ENCODE data around the gene NDE1. TPM values are rescaled to one million over a fixed set of nuclear protein-coding genes. Genes with fewer than 3 reads are reported as not detected.

NDE1 gene
- 100 to 1,000 TPM in 1 of 5 donors, 10 to 100 TPM in 4; 26.2 to 286 (median 28.6) TPM for total RNA-seq
- 10 to 100 TPM in 1 of 3 donors, 1 to 10 TPM in 2; 6.7 to 13.9 (median 8.1) TPM for polyA plus RNA-seq
- long read RNA-seq, donor 1, partial matches to known transcripts: 2,834 of 2,951 reads
- long read RNA-seq, donor 1, other reads (novel, unspliced or antisense): 116 of 2,951 reads
- long read RNA-seq, donor 2, partial matches to known transcripts: 2,068 of 2,157 reads
- long read RNA-seq, donor 2, other reads (novel, unspliced or antisense): 89 of 2,157 reads
- long read RNA-seq, donor 3, partial matches to known transcripts: 484 of 485 reads
- long read RNA-seq, donor 3, other reads (novel, unspliced or antisense): 0 of 485 reads
- long read RNA-seq, donor 4, partial matches to known transcripts: 164 of 208 reads
- long read RNA-seq, donor 4, other reads (novel, unspliced or antisense): 44 of 208 reads
- long read RNA-seq, donor 5, partial matches to known transcripts: 673 of 748 reads
- long read RNA-seq, donor 5, other reads (novel, unspliced or antisense): 72 of 748 reads
- long read RNA-seq, donor 6, partial matches to known transcripts: 2,846 of 2,914 reads
- long read RNA-seq, donor 6, other reads (novel, unspliced or antisense): 68 of 2,914 reads
- long read RNA-seq, donor 7, partial matches to known transcripts: 3,603 of 3,640 reads
- long read RNA-seq, donor 7, other reads (novel, unspliced or antisense): 33 of 3,640 reads
- long read RNA-seq, donor 8, partial matches to known transcripts: 604 of 663 reads
- long read RNA-seq, donor 8, other reads (novel, unspliced or antisense): 58 of 663 reads
- long read RNA-seq, donor 9, partial matches to known transcripts: 1,671 of 1,706 reads
- long read RNA-seq, donor 9, other reads (novel, unspliced or antisense): 35 of 1,706 reads
- long read RNA-seq, donor 10, partial matches to known transcripts: 332 of 348 reads
- long read RNA-seq, donor 10, other reads (novel, unspliced or antisense): 16 of 348 reads

DNA sequence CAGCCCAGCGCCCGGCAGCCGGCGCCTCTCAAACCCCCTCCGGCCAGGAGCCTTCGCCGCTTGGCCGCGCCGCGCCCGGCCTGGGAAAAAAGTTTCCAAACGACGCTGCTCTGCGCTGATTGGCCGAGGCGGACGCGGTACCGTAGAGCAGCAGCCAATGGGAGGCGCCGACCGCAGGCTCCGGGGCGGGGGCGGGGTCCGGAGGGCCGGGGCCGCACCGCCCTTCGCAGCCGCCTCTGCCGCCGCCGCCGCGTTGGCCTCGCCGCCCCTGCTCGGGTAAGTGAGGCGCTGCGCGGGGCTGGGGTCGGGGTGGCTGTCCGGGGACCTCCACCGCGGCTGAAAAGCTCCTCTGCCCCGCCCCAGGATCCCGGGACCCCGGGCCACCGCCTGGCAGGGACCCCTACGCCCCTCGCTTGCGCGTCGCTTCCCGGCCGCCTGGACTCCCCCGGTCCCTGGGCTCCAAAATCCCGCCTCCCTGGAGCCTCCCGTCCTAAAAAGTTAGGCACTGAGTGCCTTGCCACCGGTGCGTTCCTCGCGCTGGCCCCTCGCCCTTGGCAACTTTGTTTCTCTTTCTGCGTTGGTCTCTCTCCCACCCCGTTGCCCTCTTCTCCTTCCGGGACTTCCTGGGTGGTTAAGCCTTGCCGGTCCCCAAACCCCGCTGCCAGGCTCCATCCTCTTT, at the start of gene NDE1:
Gene NDE1, plus strand, starts transcription at position 227 of the 679 bp plus-strand sequence. CDS start 14,534 bp downstream, outside the sequence.
- H3K9me3 ChIP-seq: no peaks in the 10 kb centered on the region
- H3K4me1 ChIP-seq: peaks cover 9 to 51% (median 40%) of the 10 kb centered on the region in 4 donors
- DNase-seq: peak; percentile 94 to 97
- WGBS, 5 donors: 0 to 1% (median 0%) methylated on average over 43 to 71 of the region's 71 CpGs
- peaks cover 0 to 8% (median 0%) of the 10 kb centered on the region in 4 donors for H3K36me3 ChIP-seq
- intact Hi-C loops (cut with DNase I; ENCODE audit: low total_unique reads): no loop called here
- H3K4me3 ChIP-seq: peak within 1 kb of the TSS; percentile 74 to 96 (median 90)
- no peaks in the 10 kb centered on the region for H3K27me3 ChIP-seq
- TF ChIP-seq POLR2AphosphoS5 (IDR thresholded peaks at IDR 0.05): peak; percentile 34 to 60 (median 46)
- TF ChIP-seq, protein P1, sequence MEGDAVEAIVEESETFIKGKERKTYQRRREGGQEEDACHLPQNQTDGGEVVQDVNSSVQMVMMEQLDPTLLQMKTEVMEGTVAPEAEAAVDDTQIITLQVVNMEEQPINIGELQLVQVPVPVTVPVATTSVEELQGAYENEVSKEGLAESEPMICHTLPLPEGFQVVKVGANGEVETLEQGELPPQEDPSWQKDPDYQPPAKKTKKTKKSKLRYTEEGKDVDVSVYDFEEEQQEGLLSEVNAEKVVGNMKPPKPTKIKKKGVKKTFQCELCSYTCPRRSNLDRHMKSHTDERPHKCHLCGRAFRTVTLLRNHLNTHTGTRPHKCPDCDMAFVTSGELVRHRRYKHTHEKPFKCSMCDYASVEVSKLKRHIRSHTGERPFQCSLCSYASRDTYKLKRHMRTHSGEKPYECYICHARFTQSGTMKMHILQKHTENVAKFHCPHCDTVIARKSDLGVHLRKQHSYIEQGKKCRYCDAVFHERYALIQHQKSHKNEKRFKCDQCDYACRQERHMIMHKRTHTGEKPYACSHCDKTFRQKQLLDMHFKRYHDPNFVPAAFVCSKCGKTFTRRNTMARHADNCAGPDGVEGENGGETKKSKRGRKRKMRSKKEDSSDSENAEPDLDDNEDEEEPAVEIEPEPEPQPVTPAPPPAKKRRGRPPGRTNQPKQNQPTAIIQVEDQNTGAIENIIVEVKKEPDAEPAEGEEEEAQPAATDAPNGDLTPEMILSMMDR (IDR thresholded peaks at IDR 0.05): no peak
- H3K27ac ChIP-seq: peak within 1 kb of the TSS; percentile 89 to 96 (median 94)

- no peaks in the 10 kb centered on the region for H3K4me1 ChIP-seq
- no peak overlapping the region for H3K27ac ChIP-seq
- DNase-seq: no peak
- no peaks in the 10 kb centered on the region for H3K9me3 ChIP-seq
- WGBS, 5 donors: 87 to 91% (median 88%) methylated on average over 9 of the region's 9 CpGs
- no peaks in the 10 kb centered on the region for H3K27me3 ChIP-seq
- TF ChIP-seq POLR2AphosphoS5 (IDR thresholded peaks at IDR 0.05): no peak
- TF ChIP-seq EP300 (IDR thresholded peaks at IDR 0.05): no peak
- peaks cover 55 to 100% (median 100%) of the 10 kb centered on the region in 4 donors for H3K36me3 ChIP-seq
- no peak overlapping the region for H3K4me3 ChIP-seq
- intact Hi-C loops (cut with DNase I; ENCODE audit: low total_unique reads): no loop called here
These were observed 48.7 kb upstream of the NDE1 start for GRCh38 chr16:15601212-15601879.

DNA sequence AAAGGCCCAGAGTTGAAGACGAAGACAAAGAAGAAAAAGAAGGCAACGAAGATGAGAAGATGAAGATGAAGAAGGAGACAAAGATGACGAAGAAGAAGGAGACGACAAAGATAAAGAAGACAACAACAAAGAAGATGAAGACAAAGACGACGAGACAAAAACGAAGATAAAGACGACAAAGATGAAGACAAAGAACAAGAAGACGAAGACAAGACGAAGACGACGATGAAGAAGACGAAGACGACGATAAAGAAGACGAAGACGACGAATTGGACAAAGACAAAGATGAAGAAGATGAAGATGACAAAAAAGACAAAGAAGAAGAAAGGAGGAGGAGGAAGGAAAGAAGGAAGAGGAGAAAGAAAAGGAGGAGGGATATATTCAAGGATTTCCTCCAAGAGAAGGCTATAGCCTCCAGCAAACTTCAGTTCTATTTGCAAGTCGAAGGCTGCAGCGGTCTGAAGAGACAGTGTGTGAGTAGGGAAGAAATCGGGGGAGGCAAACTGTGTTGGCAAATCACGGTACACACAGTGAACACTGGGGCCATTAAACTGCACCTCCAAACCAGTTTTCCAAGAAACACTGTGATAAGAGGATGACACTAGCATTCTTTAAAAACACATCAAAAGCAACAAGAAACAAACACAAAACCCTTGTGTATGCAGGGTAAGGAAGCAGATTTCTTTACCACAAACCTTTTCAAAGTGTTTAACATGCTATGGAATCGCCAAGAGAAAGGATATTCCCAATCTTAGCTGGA, 47.6 kb upstream of the NDE1 start:
- WGBS, 5 donors: 92 to 96% (median 96%) methylated on average over 23 of the region's 23 CpGs
- intact Hi-C loops (cut with DNase I; ENCODE audit: low total_unique reads): no loop called here
- no peak for TF ChIP-seq EP300 (IDR thresholded peaks at IDR 0.05)
- TF ChIP-seq, protein P1 (IDR thresholded peaks at IDR 0.05): no peak
- TF ChIP-seq POLR2A (IDR thresholded peaks at IDR 0.05): no peak
- no peak for TF ChIP-seq POLR2AphosphoS5 (IDR thresholded peaks at IDR 0.05)

More for the DNA sequence above, 47.6 kb upstream of the NDE1 start:
- H3K36me3 ChIP-seq: peaks cover 45 to 100% (median 100%) of the 10 kb centered on the region in 4 donors
- no peaks in the 10 kb centered on the region for H3K27me3 ChIP-seq
- H3K9me3 ChIP-seq: no peaks in the 10 kb centered on the region
- H3K4me1 ChIP-seq: peaks cover 0 to 3% (median 0%) of the 10 kb centered on the region in 4 donors
- DNase-seq: no peak
- no peak overlapping the region for H3K4me3 ChIP-seq
- no peak overlapping the region for H3K27ac ChIP-seq

All from stomach (tissue), 19 donors.